GM19468 (cell line): ENCODE results near the gene AXIN1.
"Not testable (repeated sequence)": the region's sequence is repeated elsewhere in the genome, so short reads cannot be mapped to it uniquely, and the experiment has no call there.

ENCODE experiments used
- ATAC-seq: cut with Tn5 transposase; IDR thresholded peaks from one replicate; pipeline ENCODE4 v1.9.1; 2021; ENCODE audit warnings: mild to moderate bottlenecking, moderate library complexity, moderate number of reproducible peaks; ENCODE audit not compliant: unreplicated experiment; ENCODE audit errors: extremely low read depth

AXIN1 gene

DNA sequence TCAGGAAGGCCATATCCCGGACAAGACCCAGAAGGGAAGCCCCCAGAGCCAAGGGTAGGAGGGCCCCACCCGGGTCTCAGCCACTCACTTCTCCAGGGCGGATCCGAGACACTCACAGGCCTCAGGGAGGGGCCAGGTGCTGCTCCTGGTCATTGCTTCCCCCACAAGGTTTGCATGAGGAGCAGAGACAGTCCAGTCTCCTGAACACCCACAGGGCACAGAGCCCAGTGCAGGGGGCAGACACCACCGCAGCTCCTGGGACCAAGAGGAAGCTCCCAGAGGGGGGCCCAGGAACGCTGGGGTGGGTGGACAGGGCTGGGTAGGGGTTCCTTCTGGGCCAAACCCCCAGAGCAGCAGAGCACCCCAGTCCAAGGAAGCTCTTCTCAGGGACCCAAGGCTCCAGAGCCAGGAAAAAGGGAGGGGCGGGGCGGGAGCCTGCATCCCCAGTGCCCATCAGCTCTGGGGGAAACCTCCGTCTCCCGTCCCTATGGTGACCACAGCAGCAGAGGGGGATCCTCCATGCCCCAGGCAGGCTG is 18.5 kb upstream of the AXIN1 start:
- ATAC-seq, result no peak

DNA sequence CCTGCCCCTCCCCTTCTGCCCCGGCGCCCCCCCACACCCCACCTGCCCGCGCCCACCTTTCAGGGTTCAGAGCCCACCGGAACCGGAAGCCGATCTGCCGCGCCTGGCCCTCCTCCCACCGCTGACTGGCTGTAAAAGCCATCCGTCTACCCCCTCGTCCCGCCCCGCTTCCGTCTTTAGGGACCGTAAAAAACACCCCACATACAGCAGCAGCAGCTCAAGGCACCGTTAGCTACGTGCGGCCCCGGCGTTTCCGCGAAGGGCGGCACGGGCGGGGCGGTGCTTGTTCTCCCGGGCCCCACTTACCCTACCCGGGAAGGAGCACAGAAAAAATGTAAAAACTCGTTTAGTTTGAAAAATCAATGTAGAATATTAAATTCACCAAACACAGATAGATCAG is 17.9 kb upstream of the AXIN1 start, which contains the start of gene MRPL28:
TSS of gene MRPL28 (minus strand) at position 96 of the 400 bp plus-strand sequence. CDS start 320 bp downstream, outside the sequence.
- ATAC-seq, result no peak

DNA sequence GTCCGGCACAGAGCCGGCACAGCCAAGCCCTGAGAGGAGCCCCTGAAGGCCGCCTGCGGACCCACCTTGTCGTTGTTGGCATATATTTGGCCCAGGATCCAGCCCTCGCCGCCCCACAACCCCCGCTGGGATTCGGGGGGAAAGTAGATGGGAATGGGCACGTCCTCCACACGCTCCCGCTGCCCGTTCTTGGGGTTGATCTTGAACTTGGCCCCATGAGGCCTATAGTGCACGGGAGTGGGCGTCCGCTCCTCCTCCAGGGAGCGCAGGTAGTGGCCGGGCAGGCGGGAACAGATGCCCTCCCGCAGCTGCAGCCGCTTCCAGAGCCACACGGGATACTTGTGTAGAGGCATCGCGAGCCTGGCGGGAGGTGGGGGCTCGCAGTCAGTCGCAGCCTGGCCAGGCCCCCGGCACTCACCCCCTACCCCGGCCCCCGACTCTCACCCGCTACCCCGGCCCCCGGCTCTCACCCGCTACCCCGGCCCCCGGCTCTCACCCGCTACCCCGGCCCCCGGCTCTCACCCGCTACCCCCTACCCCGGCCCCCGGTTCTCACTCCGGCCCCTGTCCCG is 17.4 kb upstream of the AXIN1 start:
- ATAC-seq, result no peak

DNA sequence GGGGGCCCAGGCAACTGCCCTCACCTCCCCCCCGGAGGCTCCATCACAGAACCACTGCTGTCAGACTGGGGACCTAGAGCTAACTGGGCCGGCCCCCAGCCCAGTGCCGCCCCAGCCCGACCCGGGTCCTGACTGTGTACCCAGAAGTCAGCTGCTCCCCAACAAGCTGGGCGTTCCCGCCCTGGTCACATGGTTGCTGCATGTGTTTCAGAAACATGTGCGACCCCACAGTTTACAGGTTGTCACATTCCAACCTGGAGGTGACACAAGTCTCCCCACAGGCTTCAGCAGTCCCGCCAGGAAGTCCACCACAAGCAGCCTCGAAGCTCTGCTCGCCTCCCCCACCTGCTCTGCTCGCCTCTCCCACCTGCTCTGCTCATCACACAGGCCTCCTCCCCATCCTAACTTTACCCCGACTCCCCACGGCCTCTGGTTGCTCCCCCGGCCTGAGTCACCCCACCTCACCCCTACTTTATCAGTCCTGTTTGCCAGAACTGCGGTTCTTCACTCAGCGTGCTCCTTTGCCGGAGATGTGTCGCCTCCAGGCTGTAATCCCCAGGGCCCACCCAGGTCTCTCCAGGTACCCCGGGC is 16.8 kb upstream of the AXIN1 start:
- no peak for ATAC-seq

DNA sequence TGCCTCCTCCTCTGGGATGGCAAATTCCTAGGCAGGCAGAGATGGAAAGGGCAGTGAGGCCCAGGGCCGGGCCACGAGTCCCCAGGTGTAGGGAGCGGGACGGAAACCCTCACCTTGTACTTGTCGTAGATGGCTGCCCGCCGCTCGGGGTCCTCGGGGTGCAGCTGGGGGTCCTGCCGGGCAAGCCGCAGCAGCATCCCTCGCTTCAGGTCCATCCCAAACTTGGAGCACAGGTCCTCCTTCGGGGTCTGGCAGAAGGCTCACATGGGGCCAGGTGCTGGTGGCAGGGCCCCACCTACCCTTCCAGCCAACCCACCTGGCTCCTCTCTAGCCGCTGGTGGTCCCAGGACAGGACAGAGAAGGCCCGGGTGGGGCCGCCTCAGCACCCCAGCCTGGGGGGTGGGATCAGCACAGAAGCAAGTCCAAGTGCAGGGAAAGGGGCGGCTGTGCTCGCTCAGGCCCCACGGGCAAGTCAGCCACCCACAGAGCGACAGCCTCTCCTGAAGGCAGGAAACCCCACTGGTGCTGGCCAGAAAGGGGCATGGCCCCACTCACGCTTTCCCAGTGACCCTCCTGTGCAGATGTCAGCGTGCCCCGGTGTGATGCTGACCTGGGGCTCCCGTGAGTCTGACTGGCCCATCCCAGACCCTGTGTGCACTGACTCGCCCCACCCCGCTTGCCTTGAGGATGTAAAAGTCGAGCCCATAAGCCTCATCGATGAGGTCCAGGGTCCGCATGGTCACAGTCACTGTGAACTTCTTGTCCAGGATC is 16.1 kb upstream of the AXIN1 start:
- no peak for ATAC-seq

- ATAC-seq, result no peak
Observed at GRCh38 chr16:367333-367903, 14.9 kb upstream of the AXIN1 start.

GRCh38 chr16:366476-366875 is 14.0 kb upstream of the AXIN1 start:
- ATAC-seq, result no peak

DNA sequence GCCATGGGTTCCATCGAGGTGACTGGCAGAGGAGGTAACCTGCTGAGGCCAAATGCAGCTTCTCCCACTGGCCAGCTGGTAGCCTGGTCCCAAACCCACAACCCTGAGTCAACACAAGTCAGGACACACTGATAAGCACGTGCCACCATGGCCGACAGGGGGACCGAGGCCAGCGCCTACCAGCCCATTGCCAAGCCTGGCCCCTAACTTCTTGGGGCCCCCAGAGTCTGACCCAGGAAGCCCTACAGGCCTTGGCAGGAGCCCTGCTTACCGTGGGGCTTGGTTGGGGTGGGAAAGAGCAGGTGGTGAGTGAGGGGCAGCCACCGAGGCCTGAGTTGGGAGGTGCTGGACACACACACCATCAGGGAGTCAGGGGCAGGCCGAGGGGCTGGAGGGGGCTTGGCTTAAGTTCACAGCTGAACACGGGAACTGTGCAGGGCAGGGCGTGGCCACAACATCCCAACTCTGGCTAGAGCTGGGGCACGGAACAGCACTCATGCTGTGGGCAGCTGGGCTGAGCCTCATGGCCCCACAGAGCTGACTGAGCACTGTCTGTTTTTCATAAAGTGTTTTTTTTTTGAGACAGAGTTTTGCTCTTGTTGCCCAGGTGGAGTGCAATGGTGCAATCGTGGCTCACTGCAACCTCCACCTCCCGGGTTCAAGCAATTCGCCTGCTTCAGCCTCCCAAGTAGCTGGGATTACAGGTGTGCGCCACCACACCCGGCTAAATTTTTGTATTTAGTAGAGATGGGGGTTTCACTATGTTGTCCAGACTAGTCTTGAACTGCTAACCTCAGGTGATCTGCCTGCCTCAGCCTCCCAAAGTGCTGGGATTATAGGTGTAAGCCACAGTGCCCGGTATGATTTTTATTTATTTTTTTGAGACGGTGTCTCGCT is 12.3 kb upstream of the AXIN1 start:
- ATAC-seq, result no peak

- ATAC-seq, result no peak
Observed at GRCh38 chr16:363766-364490, 11.4 kb upstream of the AXIN1 start.

DNA sequence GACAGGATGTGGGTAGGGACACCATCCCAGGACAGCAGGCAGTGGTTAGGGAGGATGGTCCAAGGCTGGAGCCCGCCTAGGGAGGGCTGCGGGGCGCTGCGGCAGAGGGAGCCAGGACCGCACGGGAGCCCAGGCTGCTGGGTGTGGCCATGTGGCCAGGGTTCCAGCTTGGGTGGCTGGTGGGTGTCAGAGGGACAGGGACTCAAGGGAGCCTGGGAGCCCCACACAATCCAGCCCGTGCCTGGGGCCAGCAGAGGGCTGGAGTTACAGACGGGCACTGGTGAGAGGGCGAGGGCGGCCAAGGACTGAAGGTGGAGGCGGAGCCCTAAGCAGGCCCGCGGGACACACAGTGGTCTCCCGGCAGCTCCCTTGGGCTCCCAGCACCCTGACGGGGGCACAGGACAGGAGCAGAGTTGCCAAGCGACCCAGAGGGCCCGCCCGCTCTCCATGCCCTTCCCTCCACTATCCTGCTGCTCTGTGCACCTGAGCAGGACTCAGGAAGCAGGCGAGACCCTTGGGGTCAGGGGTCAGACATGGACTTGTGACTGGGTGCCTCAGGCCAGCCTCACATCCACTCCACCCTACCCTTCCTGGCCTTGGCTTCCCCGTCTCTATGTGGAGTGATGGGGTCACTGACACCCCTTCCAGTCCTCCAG is 10.7 kb upstream of the AXIN1 start:
- no peak for ATAC-seq

DNA sequence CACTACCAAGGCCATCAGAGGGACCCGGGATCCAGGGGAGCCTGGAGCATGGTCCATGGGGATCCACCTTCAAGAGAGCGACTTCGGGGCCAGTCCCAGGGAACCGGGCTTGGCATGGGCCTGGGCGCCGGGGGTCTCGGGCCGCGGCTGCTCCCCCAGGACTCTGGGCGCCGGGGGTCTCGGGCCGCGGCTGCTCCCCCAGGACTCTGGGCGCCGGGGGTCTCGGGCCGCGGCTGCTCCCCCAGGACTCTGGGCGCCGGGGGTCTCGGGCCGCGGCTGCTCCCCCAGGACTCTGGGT is 10.1 kb upstream of the AXIN1 start:
- ATAC-seq, result not testable (repeated sequence)

DNA sequence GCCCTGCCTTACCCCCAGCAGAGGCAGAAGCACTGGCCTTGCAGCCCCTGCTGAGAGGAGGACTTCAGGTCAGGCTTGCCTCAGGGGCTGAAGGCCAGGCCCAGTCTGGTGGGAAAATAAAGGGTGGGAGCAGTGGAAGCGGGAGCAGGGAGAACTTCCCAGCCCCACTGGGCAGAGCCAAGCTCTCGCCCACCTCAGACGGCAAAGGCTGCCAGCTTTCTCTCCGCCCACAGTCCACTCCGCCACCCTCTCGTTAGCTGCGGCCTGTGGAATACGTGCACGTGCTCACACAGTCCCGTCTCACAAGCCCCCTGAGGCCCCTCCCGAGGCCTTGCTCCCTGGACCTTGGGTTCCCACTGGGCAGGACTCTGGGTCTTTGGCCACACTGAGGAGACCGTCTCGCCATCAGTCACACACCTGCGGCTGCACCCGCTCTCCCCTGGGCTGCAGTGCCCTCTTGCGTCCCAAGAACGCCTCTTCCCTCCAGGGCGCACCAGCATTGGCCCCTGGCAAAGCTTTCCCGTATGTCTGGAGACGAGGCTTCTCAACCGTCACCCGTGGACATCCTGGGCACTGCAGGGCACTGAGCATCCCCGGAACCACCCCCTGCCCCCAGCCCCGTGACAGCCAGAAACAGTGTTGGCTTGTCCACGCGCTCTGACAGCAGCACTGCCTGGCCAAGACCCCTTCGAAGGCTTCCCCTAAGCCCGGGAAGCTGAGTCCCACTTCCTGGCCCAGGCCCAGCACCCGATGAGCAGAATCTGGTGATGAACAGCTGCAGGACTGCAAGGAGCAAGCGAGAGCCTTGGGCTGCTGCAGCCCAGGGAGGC is 9.6 kb upstream of the AXIN1 start:
- no peak for ATAC-seq

DNA sequence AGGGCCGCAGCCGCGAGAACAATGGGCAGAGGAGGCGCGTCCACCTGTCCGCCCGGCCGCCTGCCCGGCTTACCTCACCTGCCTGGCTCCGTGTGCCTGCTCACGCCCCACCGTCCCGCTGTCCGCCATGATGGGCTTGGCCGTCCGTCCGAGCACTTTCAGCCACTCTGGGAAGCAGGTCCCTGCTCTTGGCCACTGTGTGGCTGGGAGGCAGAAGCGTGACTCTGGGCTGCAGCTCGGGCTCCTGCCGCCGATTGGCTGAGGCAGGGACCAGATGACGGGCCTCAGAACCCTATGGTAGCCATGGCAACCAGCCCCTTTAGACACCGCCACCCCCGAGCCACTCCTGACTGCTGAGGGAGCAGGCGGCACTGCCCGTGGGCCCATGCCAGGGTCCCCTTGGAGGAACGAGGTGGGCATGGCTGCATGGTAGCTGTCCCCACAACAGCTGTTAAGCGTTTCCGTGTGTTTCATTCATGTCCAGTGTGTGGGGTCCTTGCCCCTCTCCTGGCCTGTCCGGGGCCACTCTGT is 8.9 kb upstream of the AXIN1 start:
- no peak for ATAC-seq

- ATAC-seq, result no peak
Observed at GRCh38 chr16:360698-361336, 8.3 kb upstream of the AXIN1 start.

GRCh38 chr16:359871-360697 is 7.6 kb upstream of the AXIN1 start:
- ATAC-seq, result no peak

- no peak for ATAC-seq
Observed at GRCh38 chr16:359067-359763, 6.7 kb upstream of the AXIN1 start.
